Retina (tissue), 1 donor: ENCODE results near the gene RFXAP.

ENCODE experiments used
- DNase-seq: peaks from one replicate; pipeline ENCODE4 v3.0.0-alpha.2; 2016

The RFXAP gene

DNA sequence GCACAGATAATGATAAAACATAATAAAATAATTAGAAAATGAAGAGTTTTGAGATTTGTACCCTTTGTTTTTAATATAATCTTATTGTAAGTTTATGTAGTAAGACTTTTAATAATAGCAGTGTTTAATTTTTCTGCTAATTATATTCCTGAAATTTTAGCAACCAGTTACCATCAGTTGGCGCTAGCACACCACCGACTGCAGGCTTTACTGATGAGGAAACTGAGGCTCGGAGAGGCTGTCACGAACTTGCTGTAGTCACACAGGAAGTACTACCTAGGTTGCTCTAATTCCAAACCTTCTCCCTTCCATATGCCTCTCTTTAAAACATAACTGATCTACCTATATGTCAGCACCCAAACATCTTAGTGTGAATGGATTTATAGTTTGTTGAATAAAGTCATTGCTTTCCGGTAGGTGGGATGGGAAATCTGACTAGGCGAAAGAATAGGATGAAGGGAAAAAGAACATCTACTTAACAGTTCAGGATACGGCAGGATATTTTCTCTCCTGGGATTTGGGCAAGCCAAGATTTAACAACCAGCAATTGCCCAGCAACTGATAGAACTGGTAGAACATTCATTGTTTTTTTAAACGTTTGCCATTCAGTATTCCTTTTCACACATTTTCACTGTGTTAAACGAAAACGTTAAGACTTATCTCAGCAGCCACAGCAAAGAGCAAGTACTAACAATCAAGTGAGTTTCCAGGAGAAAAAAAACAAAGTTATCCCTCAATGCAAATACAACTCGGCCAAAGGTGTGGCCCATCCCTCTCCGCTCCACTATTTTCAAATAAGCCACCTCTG is 822 bp upstream of the RFXAP start:
- peak; percentile 10 for DNase-seq

DNA sequence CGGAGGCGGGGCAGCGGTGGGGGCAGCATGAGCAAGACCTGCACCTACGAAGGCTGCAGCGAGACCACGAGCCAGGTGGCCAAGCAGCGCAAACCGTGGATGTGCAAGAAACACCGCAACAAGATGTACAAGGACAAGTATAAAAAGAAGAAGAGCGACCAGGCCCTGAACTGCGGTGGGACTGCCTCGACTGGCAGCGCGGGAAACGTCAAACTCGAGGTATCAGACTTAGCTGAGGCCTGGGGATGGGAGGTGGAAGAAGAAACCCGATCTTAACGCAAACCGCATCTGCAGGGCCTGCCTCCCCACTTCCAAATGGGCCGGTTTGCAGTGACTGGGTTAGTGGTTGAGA is 693 bp downstream of the RFXAP start:
- peak; percentile 49 for DNase-seq

DNA sequence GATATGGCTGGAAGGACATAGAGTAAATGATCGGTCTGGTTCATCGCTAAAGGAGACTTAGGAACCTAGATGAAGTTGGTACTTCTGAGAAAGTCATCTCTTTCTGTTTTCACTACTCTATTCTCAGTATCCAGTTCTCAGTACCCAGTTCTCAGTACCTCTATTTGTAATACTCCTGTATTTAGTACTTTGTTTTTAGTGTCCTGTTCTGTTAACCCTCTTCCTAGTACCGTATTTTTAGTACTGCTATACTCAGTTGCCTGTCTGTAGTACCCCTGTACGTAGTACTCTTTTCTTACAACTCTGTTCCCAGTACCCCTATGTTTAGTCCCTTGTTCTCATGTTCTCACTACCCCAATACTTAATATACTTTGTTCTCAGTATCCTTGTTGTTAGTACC is 1.2 kb downstream of the RFXAP start:
- no peak for DNase-seq

DNA sequence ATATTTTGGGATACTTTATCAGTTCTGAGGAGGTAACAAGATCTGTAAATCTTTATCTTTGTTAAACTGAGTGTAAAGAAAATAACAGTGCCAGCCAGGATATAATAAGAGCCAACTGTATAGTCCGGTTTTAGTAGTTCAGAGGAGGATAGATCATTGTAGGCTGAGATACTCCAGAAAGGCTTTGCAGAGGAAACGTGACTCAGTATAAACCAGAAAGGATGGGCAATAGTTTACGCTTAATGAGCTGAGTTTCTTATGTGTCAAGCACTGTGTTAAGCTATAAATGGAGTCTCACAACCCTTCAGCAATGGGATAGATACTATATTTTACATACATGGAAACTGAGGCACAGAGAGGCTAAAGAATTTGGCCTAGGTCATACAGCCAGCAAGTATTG is 3.8 kb downstream of the RFXAP start:
- no peak for DNase-seq

DNA sequence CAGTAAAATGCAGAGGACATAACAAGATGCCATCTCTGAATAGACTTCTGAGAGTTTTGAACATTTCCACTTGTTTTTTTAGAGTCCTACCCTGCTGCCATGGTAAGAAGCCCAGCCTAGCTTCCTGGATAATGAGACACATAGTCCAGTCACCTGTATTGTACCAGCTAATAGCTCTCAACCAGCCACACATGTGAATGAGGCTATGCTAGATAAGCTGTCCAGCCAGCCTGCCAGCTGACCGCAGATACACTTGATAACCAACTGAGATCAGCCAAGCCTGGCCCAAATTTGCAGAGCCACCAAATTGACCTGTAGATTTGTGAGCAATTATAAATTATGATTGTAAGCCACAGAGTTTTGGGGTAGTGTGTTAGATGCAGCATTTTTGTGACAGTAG is 10.7 kb downstream of the RFXAP start:
- DNase-seq = no peak

DNA sequence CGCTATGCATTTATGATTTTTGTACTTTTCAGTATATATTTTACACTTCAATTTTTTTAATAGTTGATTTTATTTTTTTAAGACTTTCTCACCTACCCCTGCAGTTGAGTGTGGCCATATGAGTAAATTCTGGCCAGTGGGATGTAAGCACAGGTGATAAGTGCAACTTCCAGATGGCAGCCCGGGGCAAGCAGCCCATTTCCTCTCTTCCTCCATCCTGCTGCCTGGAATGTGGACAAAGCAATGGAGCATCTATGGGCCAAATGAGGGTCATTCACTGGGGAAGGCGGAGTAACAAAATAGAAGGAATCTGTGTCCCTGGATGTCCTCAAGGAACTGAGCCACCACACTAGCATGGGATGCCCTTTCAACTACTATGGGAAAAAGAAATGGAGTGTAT is 12.3 kb downstream of the RFXAP start:
- no peak for DNase-seq

DNA sequence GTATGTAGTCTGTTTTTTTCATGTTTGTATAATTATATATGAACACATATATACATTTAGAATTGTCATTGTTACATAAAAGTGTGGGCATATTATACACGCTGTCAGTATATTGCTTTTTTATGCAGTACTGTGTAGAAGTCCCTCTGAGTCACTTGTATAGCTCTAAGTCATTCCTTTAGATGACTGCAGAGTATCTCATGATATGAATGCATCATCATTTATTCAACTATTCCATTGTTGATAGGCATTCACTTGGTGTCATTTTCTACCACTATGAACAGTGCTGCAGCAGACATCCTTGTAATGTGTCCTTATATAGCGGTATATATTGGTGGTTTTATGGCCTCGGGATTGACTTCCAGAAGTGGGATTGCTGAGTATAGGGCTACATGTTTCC is 15.3 kb downstream of the RFXAP start:
- no peak for DNase-seq

DNA sequence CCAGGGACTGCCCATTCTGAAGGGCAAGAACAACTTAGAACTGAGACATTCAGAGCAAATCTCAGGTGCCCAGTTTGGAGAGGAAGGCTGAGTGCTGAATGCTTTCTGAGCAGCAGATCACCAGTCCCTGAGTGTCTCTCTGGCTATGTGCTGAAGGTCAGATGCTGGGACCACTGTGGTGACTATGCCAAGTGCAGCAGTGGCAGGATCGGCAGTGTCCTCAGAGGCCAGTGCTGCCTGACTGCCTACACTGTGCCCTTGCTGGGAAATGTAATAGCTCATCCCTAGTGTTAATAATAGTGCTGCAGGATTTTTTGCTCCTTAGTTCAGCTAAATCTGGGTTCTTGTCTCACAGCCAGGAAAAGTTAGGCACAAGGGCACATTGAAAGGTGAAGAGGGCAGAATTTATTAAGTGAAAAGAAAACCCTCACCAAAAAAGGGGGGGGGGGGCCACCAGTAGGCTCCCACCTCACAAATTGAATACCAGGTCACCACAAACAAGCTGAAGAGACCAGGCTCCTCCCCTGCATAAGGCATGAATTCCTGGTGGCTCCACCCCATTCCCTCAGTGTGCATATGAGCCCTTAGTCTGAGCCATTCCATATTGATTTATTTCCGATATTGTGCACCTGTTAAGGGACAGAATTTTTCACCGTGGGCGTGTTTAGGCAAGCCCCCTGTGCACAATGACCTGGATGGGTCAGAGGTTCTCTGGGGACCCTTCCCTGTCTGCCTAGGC is 18.5 kb downstream of the RFXAP start:
- DNase-seq = no peak

DNA sequence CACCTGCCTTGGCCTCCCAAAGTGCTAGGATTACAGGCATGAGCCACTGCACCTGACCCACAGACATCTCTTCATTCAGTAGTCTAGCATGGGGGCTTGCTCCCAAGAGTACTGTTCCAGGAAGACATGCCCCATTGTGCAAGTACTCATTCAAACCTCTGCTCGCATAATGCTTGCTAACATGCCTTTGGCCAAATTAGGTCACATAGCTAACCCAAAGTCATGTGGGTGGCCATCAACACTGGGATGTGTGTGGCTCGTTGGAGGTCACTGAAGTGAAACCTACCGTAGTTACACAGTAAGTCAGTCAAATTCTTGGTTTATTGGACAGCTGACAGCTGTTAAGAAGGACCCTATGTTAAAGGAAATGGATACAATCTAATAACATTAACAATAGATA is 20.3 kb downstream of the RFXAP start:
- no peak for DNase-seq

DNA sequence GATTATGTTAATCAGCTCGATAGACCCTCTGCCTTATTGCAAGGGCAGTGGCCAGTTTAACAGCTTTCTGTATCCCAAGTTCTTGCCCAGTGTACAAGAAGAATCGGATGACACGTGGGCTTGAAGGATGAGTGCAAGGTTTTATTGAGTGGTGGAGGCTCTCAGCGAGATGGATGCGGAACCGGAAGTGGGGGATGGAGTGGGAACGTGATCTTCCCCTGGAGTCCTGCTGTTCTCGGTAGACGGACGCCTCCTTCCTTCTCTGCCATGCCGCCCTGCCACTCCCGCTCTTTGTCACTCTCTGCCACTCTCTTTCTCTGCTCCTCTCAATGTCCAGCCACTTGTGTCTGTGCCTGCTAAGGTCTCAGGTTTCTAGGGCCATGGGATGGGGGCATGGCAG is 21.0 kb downstream of the RFXAP start:
- DNase-seq = no peak

DNA sequence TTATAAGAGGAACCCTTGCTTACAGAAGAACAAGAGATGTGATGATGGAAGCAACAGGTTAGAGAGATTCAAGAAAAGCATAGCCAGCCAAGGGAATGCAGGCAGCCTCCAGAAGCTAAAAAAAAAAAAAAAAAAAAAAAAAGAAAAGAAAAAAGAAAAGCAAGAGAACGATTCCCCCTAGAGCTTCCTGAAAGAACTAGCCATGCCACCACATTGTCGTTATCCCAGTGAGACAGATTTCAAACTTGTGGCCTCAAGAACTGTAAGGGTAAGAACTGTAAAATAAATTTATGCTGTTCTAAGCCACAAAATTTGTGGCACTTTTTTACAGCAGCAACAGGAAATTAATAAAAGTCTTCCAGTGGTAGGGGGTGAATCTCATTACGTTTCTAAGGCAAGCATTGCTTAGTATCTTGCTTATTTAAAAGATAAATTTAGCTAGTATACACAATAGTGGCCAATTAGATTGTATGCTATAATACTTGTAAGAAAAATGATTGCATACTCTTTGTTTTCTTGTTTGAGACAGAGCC is 21.8 kb downstream of the RFXAP start:
- DNase-seq = no peak

DNA sequence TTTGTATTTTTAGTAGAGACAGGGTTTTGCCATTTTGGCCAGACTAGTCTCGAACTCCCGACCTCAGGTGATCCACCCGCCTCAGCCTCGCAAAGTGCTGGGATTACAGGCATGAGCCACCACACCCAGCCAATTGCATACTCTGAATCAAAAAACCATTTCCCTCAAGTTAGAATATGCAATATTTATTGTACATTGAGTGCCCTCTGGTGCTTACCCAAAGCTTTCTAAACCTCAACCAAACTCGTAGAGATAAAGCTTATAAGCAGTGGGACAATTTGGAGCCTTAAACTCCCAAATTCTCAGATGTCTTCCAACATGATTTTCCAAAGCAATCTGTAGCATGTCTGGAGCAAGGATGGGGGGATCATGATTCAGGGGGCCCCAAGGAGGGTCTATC is 22.4 kb downstream of the RFXAP start:
- DNase-seq = no peak

DNA sequence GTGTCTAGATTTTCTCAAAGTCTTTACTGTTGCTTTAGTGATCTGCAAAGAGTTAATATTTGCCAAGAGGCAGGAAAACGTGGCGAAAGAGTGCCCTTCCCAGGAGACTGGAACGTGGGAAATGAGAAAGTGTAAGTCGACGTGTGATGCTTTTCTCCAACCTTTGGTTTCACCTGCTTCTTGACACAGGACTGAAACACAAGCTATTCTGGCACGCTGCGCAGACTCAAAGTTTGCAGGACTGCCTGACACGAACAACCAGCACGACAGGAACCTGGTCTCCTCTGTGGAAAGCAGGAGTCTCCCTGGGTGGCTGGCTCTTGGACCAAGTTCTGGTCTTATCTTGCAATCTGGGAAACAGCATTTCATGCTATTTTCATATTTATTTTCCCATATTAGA is 28.6 kb downstream of the RFXAP start:
- DNase-seq = no peak

DNA sequence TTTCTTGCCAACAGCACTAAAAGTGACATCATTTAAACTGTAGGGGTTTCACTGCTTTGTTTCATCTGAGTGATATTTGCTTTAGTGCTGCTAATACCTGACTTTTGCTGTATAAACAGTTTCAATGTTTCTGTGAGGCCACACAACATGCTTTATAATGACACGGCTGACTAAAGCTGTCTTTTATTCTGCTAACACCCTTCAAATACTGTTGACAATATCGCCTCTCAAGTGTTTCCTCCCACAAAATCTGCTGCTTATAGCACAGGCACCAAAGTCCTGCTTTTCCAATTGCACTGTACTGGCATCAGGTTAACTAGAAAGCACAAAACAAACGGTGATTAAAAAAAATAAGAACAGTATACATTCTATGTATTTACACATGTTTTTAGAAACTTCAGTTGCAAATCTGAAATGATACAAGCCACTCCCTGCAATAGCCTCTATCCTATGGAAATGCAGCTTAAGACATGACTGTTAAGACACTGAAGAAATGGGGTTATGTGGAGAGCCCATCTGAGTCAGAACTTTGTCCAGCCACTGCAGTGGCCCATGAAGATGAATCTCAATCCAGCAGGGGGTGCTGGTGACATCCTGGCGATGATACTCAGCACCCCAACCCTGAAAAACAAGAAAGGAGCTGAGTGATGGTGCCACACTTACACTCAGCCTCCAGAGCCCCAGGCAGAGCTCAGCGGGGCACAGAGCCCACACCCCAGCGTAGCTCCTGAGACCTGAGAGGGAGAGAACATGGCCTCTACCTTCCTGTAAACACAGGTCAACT is 29.4 kb downstream of the RFXAP start:
- DNase-seq = no peak

DNA sequence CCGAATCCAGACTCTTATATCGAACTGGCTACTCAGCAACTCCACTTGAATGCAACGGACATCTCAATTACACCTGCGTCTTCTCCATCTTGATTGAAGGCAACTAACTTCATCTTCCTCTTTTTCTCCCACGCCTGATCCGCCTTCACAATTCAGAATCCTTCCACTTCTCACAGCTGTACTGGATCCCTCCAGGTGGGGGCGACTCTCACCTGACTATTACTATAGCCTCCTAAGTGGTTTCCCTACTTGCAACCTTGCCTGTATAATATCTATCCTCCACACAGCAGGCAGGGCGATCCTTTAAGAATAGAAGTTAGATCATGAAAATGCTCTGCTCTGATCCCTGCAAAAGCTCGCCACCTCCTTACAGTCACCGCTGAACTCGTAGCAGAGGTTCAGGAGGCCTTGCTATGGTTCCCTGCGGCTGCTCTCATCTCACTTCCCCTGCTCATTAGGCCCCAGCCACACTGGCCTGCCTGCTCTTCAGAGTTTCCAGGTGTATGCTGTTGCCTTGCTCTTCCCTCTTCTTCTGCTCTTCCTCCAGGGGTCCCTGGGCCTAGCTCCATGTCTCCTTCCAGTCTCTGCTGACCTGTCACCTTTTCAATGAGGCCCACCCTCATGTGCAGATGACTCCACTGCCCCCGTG is 31.9 kb downstream of the RFXAP start:
- DNase-seq = no peak

DNA sequence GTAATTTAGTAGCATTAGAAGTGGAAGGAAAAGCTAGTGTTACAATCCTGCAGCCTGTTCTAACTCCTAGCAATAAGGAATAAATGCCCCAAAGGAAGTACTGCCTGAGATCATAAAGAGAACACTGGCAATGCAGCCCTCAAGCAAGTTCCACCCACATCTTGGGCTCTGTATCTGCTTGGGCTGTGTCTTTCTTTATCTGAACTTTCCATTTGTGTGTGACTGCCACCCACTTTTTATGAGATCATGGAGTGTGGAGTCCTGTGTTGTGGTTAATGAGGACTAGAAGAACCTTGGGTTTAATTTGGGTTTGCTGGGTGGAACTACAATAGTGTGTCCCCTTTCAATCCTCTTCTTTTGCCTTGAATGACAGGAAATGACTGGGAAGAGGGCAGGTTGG is 38.2 kb downstream of the RFXAP start:
- DNase-seq = no peak

DNA sequence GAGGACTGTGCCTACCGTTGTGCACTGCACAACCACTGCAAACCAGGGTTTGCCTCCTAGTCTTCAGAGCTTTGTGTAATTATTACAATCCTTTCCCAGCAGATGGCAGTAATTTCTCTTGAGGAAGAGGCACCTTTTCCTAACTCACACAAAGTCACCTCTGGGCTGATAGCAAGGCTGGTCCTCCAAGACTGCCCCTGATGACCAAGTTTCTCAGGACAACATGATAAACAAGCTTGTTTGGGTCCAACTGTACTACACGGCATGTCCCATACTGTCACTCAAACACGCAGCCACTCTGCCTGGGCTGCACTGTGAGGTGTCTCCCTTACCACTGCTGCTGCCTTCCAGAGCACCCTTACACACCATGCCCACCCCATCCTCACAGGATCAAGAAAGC is 39.3 kb downstream of the RFXAP start:
- peak; percentile 54 for DNase-seq

DNA sequence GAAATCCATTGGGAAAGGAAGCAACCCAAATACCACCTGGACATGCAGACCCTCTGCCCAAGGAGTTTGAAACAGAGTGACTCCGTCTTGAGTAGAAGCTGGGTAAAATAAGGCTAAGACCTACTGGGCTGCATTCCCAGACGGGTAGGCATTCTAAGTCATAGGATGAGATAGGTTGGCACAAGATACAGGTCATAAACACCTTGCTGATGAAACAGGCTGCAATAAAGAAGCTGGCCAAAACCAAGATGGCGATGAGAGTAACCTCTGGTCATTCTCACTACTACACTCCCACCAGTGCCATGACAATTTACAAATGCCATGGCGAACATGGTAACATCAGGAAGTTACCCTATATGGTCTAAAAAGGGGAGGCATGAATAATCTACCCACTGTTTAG is 40.2 kb downstream of the RFXAP start:
- DNase-seq = no peak

DNA sequence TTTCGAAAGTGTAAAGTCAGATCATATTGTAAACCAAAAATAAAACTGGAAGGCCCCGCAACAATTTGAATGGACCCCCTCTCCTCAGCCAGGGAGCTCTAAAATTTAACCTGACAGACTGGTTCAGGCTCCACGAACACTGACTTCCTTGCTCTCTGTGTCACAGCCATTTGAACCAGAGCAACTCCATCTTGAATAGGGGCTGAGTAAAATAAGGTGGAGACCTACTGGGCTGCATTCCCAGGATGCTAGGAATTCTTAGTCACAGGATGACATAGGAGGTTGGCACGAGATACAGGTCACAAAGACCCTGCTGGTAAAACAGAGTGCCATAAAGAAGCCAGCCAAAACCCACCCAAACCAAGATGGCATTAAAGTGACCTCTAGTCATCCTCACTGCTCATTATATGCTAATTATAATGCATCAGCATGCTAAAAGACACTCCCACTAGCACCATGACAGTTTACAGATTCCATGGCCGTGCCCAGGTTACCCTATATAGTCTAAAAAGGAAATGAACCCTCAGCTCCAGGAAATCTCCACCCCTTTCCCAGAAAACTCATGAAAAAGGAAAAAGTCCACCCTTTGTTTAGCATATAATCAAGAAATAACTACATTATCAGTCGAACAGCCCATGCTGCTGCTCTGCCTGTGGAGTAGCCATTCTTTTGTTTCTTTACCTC is 43.1 kb downstream of the RFXAP start:
- DNase-seq = no peak

DNA sequence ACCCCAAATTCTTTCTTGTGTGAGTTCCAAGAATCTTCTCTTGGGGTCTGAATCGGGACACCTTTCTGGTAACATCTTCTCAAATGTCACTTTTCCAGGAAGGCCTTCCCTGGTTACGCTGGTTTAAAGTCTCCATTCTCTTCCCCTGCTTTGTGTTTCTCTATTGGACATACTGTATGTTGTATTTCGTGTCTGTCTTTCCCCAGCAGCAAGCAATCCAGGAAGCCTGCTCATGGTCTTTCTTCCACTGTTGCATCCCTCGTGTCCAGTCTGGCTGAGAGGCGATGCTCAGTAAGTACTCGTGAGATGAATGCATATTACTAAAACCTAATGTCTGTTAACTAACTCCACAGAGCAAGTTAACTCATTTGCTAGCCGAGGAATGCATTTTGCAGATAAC is 43.7 kb downstream of the RFXAP start:
- no peak for DNase-seq

DNA sequence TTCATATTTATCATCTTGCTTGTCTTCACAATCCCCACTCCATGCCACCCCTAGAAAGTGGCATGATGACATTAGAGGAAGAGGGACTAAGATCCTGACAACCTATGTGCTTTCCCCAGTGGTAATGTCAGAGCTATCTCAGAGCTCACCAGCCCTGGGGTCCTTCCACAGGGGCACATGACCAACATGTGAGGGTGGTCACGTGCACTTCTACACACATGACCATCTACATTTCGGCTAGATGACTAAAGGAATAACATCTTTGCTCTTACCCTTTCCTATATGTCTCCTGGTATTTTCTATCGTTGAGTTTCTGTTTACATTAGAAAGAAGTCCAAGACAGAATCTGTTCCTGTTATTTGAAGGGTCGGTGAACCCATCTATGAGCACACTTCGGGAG is 46.2 kb downstream of the RFXAP start:
- no peak for DNase-seq

DNA sequence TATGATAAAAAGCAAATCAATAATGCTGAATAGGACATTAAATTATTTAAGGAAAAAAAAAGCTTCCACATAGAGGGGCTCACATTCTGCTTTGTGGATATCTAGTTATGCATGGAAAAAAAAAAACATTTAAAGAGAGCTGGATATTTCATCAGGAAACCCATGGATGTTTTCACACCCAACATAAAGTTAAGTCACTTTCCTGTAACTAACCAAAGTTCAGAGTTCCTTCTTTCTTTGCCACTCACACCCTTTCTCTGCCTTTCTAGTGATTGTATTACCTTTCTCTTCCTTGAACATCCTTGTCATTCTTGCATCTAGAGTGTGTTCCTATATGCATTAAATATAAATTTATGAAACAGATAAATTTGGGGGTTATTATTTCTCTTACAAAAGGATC is 47.2 kb downstream of the RFXAP start:
- no peak for DNase-seq
